RWPE2 (cell line): ENCODE measurements around the gene ERN1.

Source experiments
- ATAC-seq: fragments of 200-7000 bp; cut with Tn5 transposase; 3 replicates; pipeline ENCODE4 v1.9.1; 2021; ENCODE audit warnings: low read depth
- DNase-seq: peaks from one replicate; pipeline ENCODE4 v3.0.0-alpha.2; 2020; ENCODE audit warnings: low spot score
- H3K27ac ChIP-seq: fragments of 450-650 bp; 2 replicates; pipeline ENCODE4 v1.5.1; 2017; ENCODE audit warnings: mild to moderate bottlenecking; ENCODE audit not compliant: poor library complexity, severe bottlenecking
- H3K27me3 ChIP-seq: fragments of 250-450 bp; sonication (Bioruptor Pico); 2 replicates; pipeline ENCODE4 v1.5.1; 2021; ENCODE audit warnings: mild to moderate bottlenecking, moderate library complexity; ENCODE audit not compliant: insufficient read depth, poor library complexity, severe bottlenecking
- H3K36me3 ChIP-seq: fragments of 250-450 bp; sonication (Bioruptor Pico); 2 replicates; pipeline ENCODE4 v1.5.1; 2020; ENCODE audit warnings: low read depth, mild to moderate bottlenecking, moderate library complexity
- H3K4me1 ChIP-seq: fragments of 250-450 bp; sonication (Bioruptor Pico); 2 replicates; pipeline ENCODE4 v1.5.1; 2021; ENCODE audit warnings: mild to moderate bottlenecking, moderate library complexity; ENCODE audit not compliant: insufficient read depth, poor library complexity, severe bottlenecking
- H3K4me3 ChIP-seq: fragments of 250-450 bp; sonication (Bioruptor Pico); 2 replicates; pipeline ENCODE4 v1.5.1; 2021; ENCODE audit warnings: mild to moderate bottlenecking, moderate library complexity; ENCODE audit not compliant: severe bottlenecking
- H3K9me3 ChIP-seq: fragments of 250-450 bp; sonication (Bioruptor Pico); 2 replicates; pipeline ENCODE4 v1.5.1; 2021; ENCODE audit warnings: mild to moderate bottlenecking, moderate library complexity; ENCODE audit not compliant: severe bottlenecking
- CTCF ChIP-seq: fragments of 450-650 bp; IDR thresholded peaks from one replicate; pipeline ENCODE4 v1.5.1; 2017; ENCODE audit warnings: mild to moderate bottlenecking, moderate library complexity; ENCODE audit not compliant: poor library complexity, severe bottlenecking

The ERN1 gene

GRCh38 chr17:64157669-64158180, 27.8 kb upstream of the ERN1 start:
- ATAC-seq, result no peak
- TF ChIP-seq CTCF, result no peak
- peaks cover 57% of the 10 kb centered on the region for H3K36me3 ChIP-seq
- no peaks in the 10 kb centered on the region for H3K9me3 ChIP-seq
- no peaks in the 10 kb centered on the region for H3K27me3 ChIP-seq
- H3K4me1 ChIP-seq, result peaks cover 3% of the 10 kb centered on the region
- no peak overlapping the region for H3K27ac ChIP-seq
- no peak overlapping the region for H3K4me3 ChIP-seq
- no peak for DNase-seq

- no peak overlapping the region for H3K27ac ChIP-seq
- no peak for TF ChIP-seq CTCF
- DNase-seq, result no peak
- no peaks in the 10 kb centered on the region for H3K9me3 ChIP-seq
- ATAC-seq, result no peak
- H3K4me1 ChIP-seq, result peaks cover 1% of the 10 kb centered on the region
- H3K27me3 ChIP-seq, result no peaks in the 10 kb centered on the region
- no peak overlapping the region for H3K4me3 ChIP-seq
- peaks cover 59% of the 10 kb centered on the region for H3K36me3 ChIP-seq
These were observed 26.7 kb upstream of the ERN1 start for GRCh38 chr17:64156670-64157069.

GRCh38 chr17:64155751-64156544, 26.0 kb upstream of the ERN1 start:
- no peak for TF ChIP-seq CTCF

GRCh38 chr17:64155129-64155528, 25.2 kb upstream of the ERN1 start:
- DNase-seq, result no peak
- peaks cover 69% of the 10 kb centered on the region for H3K36me3 ChIP-seq
- no peak for ATAC-seq
- no peak for TF ChIP-seq CTCF
- H3K4me3 ChIP-seq, result no peak overlapping the region
- H3K4me1 ChIP-seq, result no peaks in the 10 kb centered on the region
- no peak overlapping the region for H3K27ac ChIP-seq
- no peaks in the 10 kb centered on the region for H3K27me3 ChIP-seq
- no peaks in the 10 kb centered on the region for H3K9me3 ChIP-seq

More at GRCh38 chr17:64155751-64156544, 26.0 kb upstream of the ERN1 start:
- no peaks in the 10 kb centered on the region for H3K4me1 ChIP-seq
- no peaks in the 10 kb centered on the region for H3K27me3 ChIP-seq
- no peak overlapping the region for H3K4me3 ChIP-seq
- H3K27ac ChIP-seq, result no peak overlapping the region
- peaks cover 64% of the 10 kb centered on the region for H3K36me3 ChIP-seq
- no peaks in the 10 kb centered on the region for H3K9me3 ChIP-seq
- no peak for DNase-seq
- ATAC-seq, result no peak

GRCh38 chr17:64154717-64155116, 24.8 kb upstream of the ERN1 start:
- no peak overlapping the region for H3K27ac ChIP-seq
- H3K9me3 ChIP-seq, result no peaks in the 10 kb centered on the region
- no peaks in the 10 kb centered on the region for H3K27me3 ChIP-seq
- no peaks in the 10 kb centered on the region for H3K4me1 ChIP-seq
- DNase-seq, result no peak
- TF ChIP-seq CTCF, result no peak
- no peak for ATAC-seq
- H3K36me3 ChIP-seq, result peaks cover 67% of the 10 kb centered on the region
- H3K4me3 ChIP-seq, result no peak overlapping the region
